ENCODE measurements around the gene MRTFA. TPM values are rescaled to one million over a fixed set of nuclear protein-coding genes. Genes with fewer than 3 reads are reported as not detected.
A peak's percentile ranks its signal among the peaks of the same experiment; 100 is the strongest.

The MRTFA gene
- polyA plus RNA-seq, 2 of the 4 experiments (the other 2 are of a cell fraction), result 6.8 to 48.3 TPM

GRCh38 chr22:40518840-40519239, 117.7 kb downstream of the MRTFA start:
- 95% methylated on average over 4 of the region's 4 CpGs for WGBS (ENCODE audit: missing lambda C conversion rate)
- no peak for DNase-seq (ENCODE audit: low read depth in 1 of 2, low spot score in 1 of 2)
- no peak for FAIRE-seq
- POLR2A ChIA-PET, result no interaction called here
- no peak overlapping the region for H3K4me3 ChIP-seq
- peaks cover 69% of the 10 kb centered on the region for H3K4me1 ChIP-seq
- H3K4me2 ChIP-seq, result no peak overlapping the region
- H3K27ac ChIP-seq, result peak overlapping the region; percentile 40 to 75; a peak in 4 of 6 replicates
- no peak for ATAC-seq
- TF ChIP-seq, protein P1, sequence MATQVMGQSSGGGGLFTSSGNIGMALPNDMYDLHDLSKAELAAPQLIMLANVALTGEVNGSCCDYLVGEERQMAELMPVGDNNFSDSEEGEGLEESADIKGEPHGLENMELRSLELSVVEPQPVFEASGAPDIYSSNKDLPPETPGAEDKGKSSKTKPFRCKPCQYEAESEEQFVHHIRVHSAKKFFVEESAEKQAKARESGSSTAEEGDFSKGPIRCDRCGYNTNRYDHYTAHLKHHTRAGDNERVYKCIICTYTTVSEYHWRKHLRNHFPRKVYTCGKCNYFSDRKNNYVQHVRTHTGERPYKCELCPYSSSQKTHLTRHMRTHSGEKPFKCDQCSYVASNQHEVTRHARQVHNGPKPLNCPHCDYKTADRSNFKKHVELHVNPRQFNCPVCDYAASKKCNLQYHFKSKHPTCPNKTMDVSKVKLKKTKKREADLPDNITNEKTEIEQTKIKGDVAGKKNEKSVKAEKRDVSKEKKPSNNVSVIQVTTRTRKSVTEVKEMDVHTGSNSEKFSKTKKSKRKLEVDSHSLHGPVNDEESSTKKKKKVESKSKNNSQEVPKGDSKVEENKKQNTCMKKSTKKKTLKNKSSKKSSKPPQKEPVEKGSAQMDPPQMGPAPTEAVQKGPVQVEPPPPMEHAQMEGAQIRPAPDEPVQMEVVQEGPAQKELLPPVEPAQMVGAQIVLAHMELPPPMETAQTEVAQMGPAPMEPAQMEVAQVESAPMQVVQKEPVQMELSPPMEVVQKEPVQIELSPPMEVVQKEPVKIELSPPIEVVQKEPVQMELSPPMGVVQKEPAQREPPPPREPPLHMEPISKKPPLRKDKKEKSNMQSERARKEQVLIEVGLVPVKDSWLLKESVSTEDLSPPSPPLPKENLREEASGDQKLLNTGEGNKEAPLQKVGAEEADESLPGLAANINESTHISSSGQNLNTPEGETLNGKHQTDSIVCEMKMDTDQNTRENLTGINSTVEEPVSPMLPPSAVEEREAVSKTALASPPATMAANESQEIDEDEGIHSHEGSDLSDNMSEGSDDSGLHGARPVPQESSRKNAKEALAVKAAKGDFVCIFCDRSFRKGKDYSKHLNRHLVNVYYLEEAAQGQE (IDR thresholded peaks at IDR 0.05), result no peak
- no peak for TF ChIP-seq MAFK (IDR thresholded peaks at IDR 0.05; ENCODE audit: partially characterized antibody)
- TF ChIP-seq, protein P2, sequence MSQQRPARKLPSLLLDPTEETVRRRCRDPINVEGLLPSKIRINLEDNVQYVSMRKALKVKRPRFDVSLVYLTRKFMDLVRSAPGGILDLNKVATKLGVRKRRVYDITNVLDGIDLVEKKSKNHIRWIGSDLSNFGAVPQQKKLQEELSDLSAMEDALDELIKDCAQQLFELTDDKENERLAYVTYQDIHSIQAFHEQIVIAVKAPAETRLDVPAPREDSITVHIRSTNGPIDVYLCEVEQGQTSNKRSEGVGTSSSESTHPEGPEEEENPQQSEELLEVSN (IDR thresholded peaks at IDR 0.05; ENCODE audit: borderline replicate concordance, low read depth), result no peak
- no peak for TF ChIP-seq EHMT2 (IDR thresholded peaks at IDR 0.05; ENCODE audit: low read depth)
- TF ChIP-seq MAZ (IDR thresholded peaks at IDR 0.05; ENCODE audit: borderline replicate concordance, low read depth, low read length), result no peak
- no peak for TF ChIP-seq FOSB (CRISPR knock-in tag; IDR thresholded peaks at IDR 0.05)
- TF ChIP-seq SMC3 (IDR thresholded peaks at IDR 0.05), result no peak
- no peak for TF ChIP-seq KDM5A (IDR thresholded peaks at IDR 0.05)
- TF ChIP-seq RARB (CRISPR knock-in tag; IDR thresholded peaks at IDR 0.05), result no peak
- no peak for TF ChIP-seq TFCP2L1 (CRISPR knock-in tag; IDR thresholded peaks at IDR 0.05)
- TF ChIP-seq, protein P3, sequence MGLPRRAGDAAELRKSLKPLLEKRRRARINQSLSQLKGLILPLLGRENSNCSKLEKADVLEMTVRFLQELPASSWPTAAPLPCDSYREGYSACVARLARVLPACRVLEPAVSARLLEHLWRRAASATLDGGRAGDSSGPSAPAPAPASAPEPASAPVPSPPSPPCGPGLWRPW (IDR thresholded peaks at IDR 0.05), result no peak
- no peak for TF ChIP-seq HOXB13 (CRISPR knock-in tag; IDR thresholded peaks at IDR 0.05; ENCODE audit: low read depth)
- CTCF ChIA-PET, result interaction anchor here (0.7 kb wide), 1 partner anchor 21 kb away, joined by 3 read pairs; no protein-coding TSS in a partner anchor
- H3K9me3 ChIP-seq, result peaks cover 10% of the 10 kb centered on the region

GRCh38 chr22:40517631-40518030, 118.9 kb downstream of the MRTFA start:
- TF ChIP-seq RFX5 (IDR thresholded peaks at IDR 0.05) (no peak), TFCP2L1 (CRISPR knock-in tag; IDR thresholded peaks at IDR 0.05) (no peak), MAFK (IDR thresholded peaks at IDR 0.05; ENCODE audit: partially characterized antibody) (no peak), MYC (IDR thresholded peaks at IDR 0.05; ENCODE audit: borderline replicate concordance, low read length) (no peak), ZSCAN20 (CRISPR knock-in tag; IDR thresholded peaks at IDR 0.05) (no peak), CHD4 (IDR thresholded peaks at IDR 0.05; ENCODE audit: borderline replicate concordance) (no peak), MAZ (IDR thresholded peaks at IDR 0.05; ENCODE audit: borderline replicate concordance, low read depth, low read length) (no peak)
- Histone ChIP-seq H3K4me2 (peak overlapping the region; percentile 32; the same call in 2 of the 3 replicates), H3K9me3 (peaks cover 10% of the 10 kb centered on the region), H3K4me3 (no peak overlapping the region), H3K27ac (peak overlapping the region; percentile 94 to 99), H3K4me1 (peaks cover 71% of the 10 kb centered on the region)
- ChIA-PET CTCF (interaction anchor here (1.0 to 2.2 kb wide), 3 partner anchors 16 to 128 kb away, joined by 3 to 10 read pairs (median 4); no protein-coding TSS in a partner anchor), POLR2A (no interaction called here)
- DNase-seq (ENCODE audit: low read depth in 1 of 2, low spot score in 1 of 2), result no peak
- WGBS (ENCODE audit: missing lambda C conversion rate), result 71% methylated on average over 3 of the region's 3 CpGs
- no peak for ATAC-seq
- no peak for FAIRE-seq

DNA sequence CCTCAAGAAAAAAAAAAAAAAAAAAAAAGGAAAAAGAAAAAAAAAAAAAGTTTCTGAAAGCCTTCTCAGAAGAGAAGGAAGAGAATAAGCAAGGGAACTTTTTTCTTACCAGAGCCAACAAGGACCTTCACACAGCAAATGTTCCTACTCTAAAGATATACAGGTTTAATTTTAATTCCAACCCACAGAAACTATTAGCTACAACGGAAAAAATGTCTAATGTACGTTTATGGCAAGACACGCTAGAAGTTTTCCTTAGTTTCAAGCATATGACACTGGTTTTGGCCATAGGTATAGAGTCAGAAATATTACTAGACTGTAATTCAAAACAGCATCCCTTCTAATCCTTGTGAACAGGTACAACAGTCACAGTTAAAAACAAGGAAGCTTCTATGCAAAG, 120.1 kb downstream of the MRTFA start:
- Histone ChIP-seq H3K27ac (peak overlapping the region; percentile 94 to 99), H3K4me3 (no peak overlapping the region), H3K4me1 (peaks cover 75% of the 10 kb centered on the region), H3K9me3 (peaks cover 10% of the 10 kb centered on the region), H3K4me2 (peak overlapping the region; percentile 32; the same call in 2 of the 3 replicates)
- ChIA-PET POLR2A (no interaction called here), CTCF (interaction anchor here (0.9 to 2.2 kb wide), 4 partner anchors 9 to 130 kb away, joined by 4 to 10 read pairs (median 4); no protein-coding TSS in a partner anchor)
- DNase-seq (ENCODE audit: low read depth in 1 of 2, low spot score in 1 of 2) (no peak), FAIRE-seq (no peak), ATAC-seq (no peak)
- no peak for TF ChIP-seq PHF8 (IDR thresholded peaks at IDR 0.05; ENCODE audit: borderline replicate concordance, low read depth)
- no peak for TF ChIP-seq JUNB (IDR thresholded peaks at IDR 0.05)
- TF ChIP-seq CEBPB (IDR thresholded peaks at IDR 0.05), result no peak
- no peak for TF ChIP-seq EHMT2 (IDR thresholded peaks at IDR 0.05; ENCODE audit: low read depth)
- no peak for TF ChIP-seq NFE2L2 (conservative IDR thresholded peaks at IDR 0.05; ENCODE audit: low read length)
- no peak for TF ChIP-seq NPAS2 (CRISPR knock-in tag; IDR thresholded peaks at IDR 0.05; ENCODE audit: borderline replicate concordance)
- no peak for TF ChIP-seq FOXS1 (CRISPR knock-in tag; IDR thresholded peaks at IDR 0.05)
- TF ChIP-seq HOXB5 (CRISPR knock-in tag; IDR thresholded peaks at IDR 0.05), result no peak
- no peak for TF ChIP-seq CBX2 (IDR thresholded peaks at IDR 0.05; ENCODE audit: borderline replicate concordance, low read depth)
- TF ChIP-seq EHF (CRISPR knock-in tag; IDR thresholded peaks at IDR 0.05), result no peak
- TF ChIP-seq, protein P4, sequence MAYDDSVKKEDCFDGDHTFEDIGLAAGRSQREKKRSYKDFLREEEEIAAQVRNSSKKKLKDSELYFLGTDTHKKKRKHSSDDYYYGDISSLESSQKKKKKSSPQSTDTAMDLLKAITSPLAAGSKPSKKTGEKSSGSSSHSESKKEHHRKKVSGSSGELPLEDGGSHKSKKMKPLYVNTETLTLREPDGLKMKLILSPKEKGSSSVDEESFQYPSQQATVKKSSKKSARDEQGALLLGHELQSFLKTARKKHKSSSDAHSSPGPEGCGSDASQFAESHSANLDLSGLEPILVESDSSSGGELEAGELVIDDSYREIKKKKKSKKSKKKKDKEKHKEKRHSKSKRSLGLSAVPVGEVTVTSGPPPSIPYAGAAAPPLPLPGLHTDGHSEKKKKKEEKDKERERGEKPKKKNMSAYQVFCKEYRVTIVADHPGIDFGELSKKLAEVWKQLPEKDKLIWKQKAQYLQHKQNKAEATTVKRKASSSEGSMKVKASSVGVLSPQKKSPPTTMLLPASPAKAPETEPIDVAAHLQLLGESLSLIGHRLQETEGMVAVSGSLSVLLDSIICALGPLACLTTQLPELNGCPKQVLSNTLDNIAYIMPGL (CRISPR knock-in tag; IDR thresholded peaks at IDR 0.05; ENCODE audit: borderline replicate concordance), result no peak
- TF ChIP-seq HOXB13 (CRISPR knock-in tag; IDR thresholded peaks at IDR 0.05; ENCODE audit: low read depth), result no peak
- TF ChIP-seq, protein P5, sequence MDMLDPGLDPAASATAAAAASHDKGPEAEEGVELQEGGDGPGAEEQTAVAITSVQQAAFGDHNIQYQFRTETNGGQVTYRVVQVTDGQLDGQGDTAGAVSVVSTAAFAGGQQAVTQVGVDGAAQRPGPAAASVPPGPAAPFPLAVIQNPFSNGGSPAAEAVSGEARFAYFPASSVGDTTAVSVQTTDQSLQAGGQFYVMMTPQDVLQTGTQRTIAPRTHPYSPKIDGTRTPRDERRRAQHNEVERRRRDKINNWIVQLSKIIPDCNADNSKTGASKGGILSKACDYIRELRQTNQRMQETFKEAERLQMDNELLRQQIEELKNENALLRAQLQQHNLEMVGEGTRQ (IDR thresholded peaks at IDR 0.05), result no peak
- WGBS (ENCODE audit: missing lambda C conversion rate), result 74% methylated on average over 3 of the region's 3 CpGs

All from A549 (cell line).